ENCODE measurements around the gene ATP10D. TPM values are rescaled to one million over a fixed set of nuclear protein-coding genes. Genes with fewer than 3 reads are reported as not detected.

ATP10D gene
- polyA plus RNA-seq, 1 of the 3 experiments (the other 2 are of a cell fraction) = 7.9 TPM

DNA sequence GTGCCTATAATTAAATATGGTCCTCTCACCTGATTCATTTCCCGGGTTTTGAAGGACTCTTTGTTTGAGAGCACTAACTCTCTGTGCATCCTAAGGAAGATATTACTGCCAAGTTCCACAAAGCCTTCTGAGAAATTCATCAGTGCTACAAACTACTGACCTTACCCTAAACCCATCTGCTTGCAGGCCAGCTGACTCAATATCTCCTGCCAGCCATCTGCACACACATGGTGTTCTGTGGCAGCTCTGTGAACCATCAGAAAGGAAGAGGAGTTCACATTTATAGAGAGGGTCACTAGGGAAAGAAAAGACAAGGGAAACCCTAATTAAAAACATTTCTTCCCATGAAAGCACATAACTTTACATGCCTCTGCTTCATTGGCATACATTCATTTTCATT, 156.7 kb downstream of the ATP10D start:
- no peak overlapping the region for H3K4me3 ChIP-seq (ENCODE audit: low read depth in 2 of 2, low read length in 1 of 2)

DNA sequence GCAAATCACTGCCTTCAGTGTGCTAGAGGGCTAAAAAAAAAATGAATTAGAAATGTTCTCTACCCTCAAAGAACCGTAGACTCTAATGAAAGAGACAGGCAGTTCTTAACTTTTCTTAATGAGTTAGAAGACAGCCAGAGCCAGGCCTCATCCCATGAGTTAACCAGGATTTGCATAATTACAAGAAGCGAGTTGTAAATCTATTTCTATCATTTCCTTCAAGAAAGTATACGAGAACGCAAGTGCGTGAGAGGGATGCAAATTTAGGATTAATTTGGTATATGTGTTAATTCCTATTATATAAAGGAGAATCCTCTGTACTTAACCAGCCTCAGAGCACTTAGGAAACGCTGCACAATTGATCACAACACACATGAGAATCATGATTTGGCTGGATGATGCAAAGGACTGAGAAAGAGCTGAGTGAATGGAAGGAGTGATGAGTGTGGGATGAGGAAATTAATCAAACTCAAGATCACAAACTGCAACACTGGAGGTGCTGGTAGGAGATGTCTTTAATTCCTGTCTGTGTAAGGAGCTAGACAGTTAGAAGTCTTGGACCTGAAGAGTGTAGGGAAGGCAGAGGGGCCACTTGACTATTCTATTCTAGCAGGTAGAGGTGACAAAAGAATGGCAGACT, 157.2 kb downstream of the ATP10D start:
- CTCF ChIA-PET = interaction anchor here (1.1 to 1.5 kb wide), 2 partner anchors 26 to 194 kb away, joined by 3 to 5 read pairs; no protein-coding TSS in a partner anchor
- Histone ChIP-seq H3K4me1 (ENCODE audit: control insufficient read depth in 1 of 2, insufficient read depth in 2 of 2, low read depth in 1 of 2, low read length in 1 of 2) (peaks cover 4 to 12% of the 10 kb centered on the region in 2 experiments; a peak in 3 of 4 replicates), H2AFZ (ENCODE audit: low read depth) (no peak overlapping the region)

More for the DNA sequence above, 156.7 kb downstream of the ATP10D start:
- Histone ChIP-seq H3K36me3 (replicated peaks in 1 of 2; ENCODE audit: control insufficient read depth in 1 of 2, insufficient read depth in 2 of 2, low read length in 1 of 2) (no peaks in the 10 kb centered on the region), H3K9me2 (no peaks in the 10 kb centered on the region), H2AFZ (ENCODE audit: low read depth) (no peak overlapping the region), H3K9ac (no peak overlapping the region), H3K4me2 (no peak overlapping the region), H3K27ac (ENCODE audit: low read depth in 2 of 2, low read length in 1 of 2) (no peak overlapping the region), H3K27me3 (ENCODE audit: insufficient read depth) (no peaks in the 10 kb centered on the region), H3K4me1 (ENCODE audit: control insufficient read depth in 1 of 2, insufficient read depth in 2 of 2, low read depth in 1 of 2, low read length in 1 of 2) (peaks cover 4 to 12% of the 10 kb centered on the region in 2 experiments; a peak in 3 of 4 replicates), H3K79me2 (ENCODE audit: insufficient read depth) (no peaks in the 10 kb centered on the region), H4K20me1 (ENCODE audit: insufficient read depth) (no peaks in the 10 kb centered on the region), H3K9me3 (no peaks in the 10 kb centered on the region), H3F3A (replicated peaks; ENCODE audit: insufficient read depth) (no peaks in the 10 kb centered on the region)
- POLR2A ChIA-PET = no interaction called here
- CTCF ChIA-PET = interaction anchor here (1.1 to 1.5 kb wide), 2 partner anchors 27 to 195 kb away, joined by 3 to 5 read pairs; no protein-coding TSS in a partner anchor
- 100% methylated on average over 1 of the region's 1 CpG for WGBS (ENCODE audit: low lambda C conversion rate)
- TF ChIP-seq TCF12 (IDR thresholded peaks at IDR 0.05) (peak; percentile 78), SMC3 (IDR thresholded peaks at IDR 0.05; ENCODE audit: low read depth, low read length) (no peak)
- no peak for DNase-seq

More for the DNA sequence above, 157.2 kb downstream of the ATP10D start:
- WGBS (ENCODE audit: low lambda C conversion rate) = 84% methylated on average over 6 of the region's 6 CpGs
- Histone ChIP-seq H3K9me2 (no peaks in the 10 kb centered on the region), H3K9ac (no peak overlapping the region), H4K20me1 (ENCODE audit: insufficient read depth) (no peaks in the 10 kb centered on the region), H3K36me3 (replicated peaks in 1 of 2; ENCODE audit: control insufficient read depth in 1 of 2, insufficient read depth in 2 of 2, low read length in 1 of 2) (no peaks in the 10 kb centered on the region), H3F3A (replicated peaks; ENCODE audit: insufficient read depth) (no peaks in the 10 kb centered on the region), H3K9me3 (no peaks in the 10 kb centered on the region), H3K4me3 (ENCODE audit: low read depth in 2 of 2, low read length in 1 of 2) (no peak overlapping the region), H3K27ac (ENCODE audit: low read depth in 2 of 2, low read length in 1 of 2) (no peak overlapping the region), H3K79me2 (ENCODE audit: insufficient read depth) (no peaks in the 10 kb centered on the region), H3K27me3 (ENCODE audit: insufficient read depth) (no peaks in the 10 kb centered on the region), H3K4me2 (no peak overlapping the region)
- no peak for DNase-seq
- POLR2A ChIA-PET = no interaction called here
- TF ChIP-seq SIN3A (IDR thresholded peaks at IDR 0.05; ENCODE audit: borderline replicate concordance, low read depth, low read length) = no peak
- no peak for TF ChIP-seq NRF1 (IDR thresholded peaks at IDR 0.05; ENCODE audit: low read depth, low read length)
- TF ChIP-seq ELF1 (IDR thresholded peaks at IDR 0.05) = no peak
- TF ChIP-seq, protein P1, sequence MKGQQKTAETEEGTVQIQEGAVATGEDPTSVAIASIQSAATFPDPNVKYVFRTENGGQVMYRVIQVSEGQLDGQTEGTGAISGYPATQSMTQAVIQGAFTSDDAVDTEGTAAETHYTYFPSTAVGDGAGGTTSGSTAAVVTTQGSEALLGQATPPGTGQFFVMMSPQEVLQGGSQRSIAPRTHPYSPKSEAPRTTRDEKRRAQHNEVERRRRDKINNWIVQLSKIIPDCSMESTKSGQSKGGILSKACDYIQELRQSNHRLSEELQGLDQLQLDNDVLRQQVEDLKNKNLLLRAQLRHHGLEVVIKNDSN (IDR thresholded peaks at IDR 0.05; ENCODE audit: borderline replicate concordance, low read depth) = no peak
- TF ChIP-seq RCOR1 (IDR thresholded peaks at IDR 0.05; ENCODE audit: low read length) = no peak
- no peak for TF ChIP-seq TEAD4 (IDR thresholded peaks at IDR 0.05; ENCODE audit: borderline replicate concordance, insufficient read depth)
- TF ChIP-seq EP300 (IDR thresholded peaks at IDR 0.05; ENCODE audit: borderline replicate concordance in 1 of 2, low read depth in 1 of 2, low read length in 1 of 2) = no peak
- TF ChIP-seq NFIC (IDR thresholded peaks at IDR 0.05; ENCODE audit: borderline replicate concordance) = no peak

Other genes starting within 250 kb of the ATP10D start
- 7.0 and 9.9 TPM in 2 replicates for gene COMMD8, start 21.6 kb upstream of the ATP10D start, polyA plus RNA-seq (2012; rRNA removed)